ENCODE measurements around the gene FCER1G. TPM values are rescaled to one million over a fixed set of nuclear protein-coding genes. Genes with fewer than 3 reads are reported as not detected.

The FCER1G gene
- total and polyA plus RNA-seq, 2 donors (not counting 3 experiments of a cell fraction or from before 2014, with no cell fraction given), result 1.1 to 1.6 TPM

- intact Hi-C loops (cut with micrococcal nuclease), result no loop called here
- no peak for TF ChIP-seq POLR2AphosphoS5 (IDR thresholded peaks at IDR 0.05; ENCODE audit: insufficient read depth, low read depth, low read length)
- TF ChIP-seq POLR2A (IDR thresholded peaks at IDR 0.05; ENCODE audit: low read depth, low read length), result no peak
- TF ChIP-seq JUN (IDR thresholded peaks at IDR 0.05; ENCODE audit: borderline replicate concordance, insufficient read depth, insufficient read length, low read depth), result no peak
- no peak for TF ChIP-seq FOS (IDR thresholded peaks at IDR 0.05; ENCODE audit: borderline replicate concordance, insufficient read depth, low read length)
- TF ChIP-seq MYC (IDR thresholded peaks at IDR 0.05; ENCODE audit: low read depth, low read length), result no peak
- TF ChIP-seq CTCF (IDR thresholded peaks at IDR 0.05; ENCODE audit: extremely low read depth in 1 of 2, insufficient read depth in 1 of 2, low read depth in 1 of 2, low read length in 2 of 2), result no peak
- no peak for TF ChIP-seq EZH2 (IDR thresholded peaks at IDR 0.05; ENCODE audit: borderline replicate concordance, low read depth, low read length, severe bottlenecking)
- ChIA-PET CTCF (interaction anchor here (2.1 kb wide), 1 partner anchor 9 kb away, joined by 5 read pairs; the partner anchor contains the start of gene PPOX), POLR2A (no interaction called here)
- Histone ChIP-seq H3K4me2 (ENCODE audit: insufficient read depth, low read length) (no peak overlapping the region), H3K4me3 (replicated peaks in 1 of 3; ENCODE audit: insufficient read depth in 1 of 3, low read depth in 1 of 3, low read length in 3 of 3) (no peak overlapping the region), H3K9ac (replicated peaks; ENCODE audit: extremely low read depth, insufficient read depth, low read length) (no peak overlapping the region), H3K4me1 (ENCODE audit: control insufficient read depth, extremely low read depth, insufficient read depth, low read length) (peaks cover 11% of the 10 kb centered on the region), H3K9me3 (replicated peaks; ENCODE audit: control insufficient read depth, insufficient read depth, low read length) (no peaks in the 10 kb centered on the region), H3K79me2 (ENCODE audit: control insufficient read depth, insufficient read depth, low read length) (peaks cover 8% of the 10 kb centered on the region), H3K36me3 (ENCODE audit: control insufficient read depth in 2 of 2, extremely low read depth in 1 of 2, insufficient read depth in 2 of 2, low read length in 2 of 2) (peaks cover 11 to 20% of the 10 kb centered on the region in 2 experiments), H3K27me3 (ENCODE audit: control insufficient read depth in 2 of 2, insufficient read depth in 2 of 2, low read length in 2 of 2) (no peaks in the 10 kb centered on the region), H2AFZ (ENCODE audit: low read depth, low read length) (no peak overlapping the region), H3K27ac (ENCODE audit: insufficient read depth, low read depth, low read length) (no peak overlapping the region), H3K9me1 (replicated peaks; ENCODE audit: control insufficient read depth, extremely low read depth, insufficient read depth, low read length) (no peaks in the 10 kb centered on the region), H4K20me1 (replicated peaks; ENCODE audit: control insufficient read depth, extremely low read depth, insufficient read depth, low read length) (no peaks in the 10 kb centered on the region)
- no TSS peak for BruUV-seq (replicated peaks)
- DNase-seq (ENCODE audit: low read depth, low spot score), result no peak
- FAIRE-seq, result no peak
- dilution Hi-C loops (cut with MboI; ENCODE audit: extremely low pct_ligation_motif_present, low sequenced_read_pairs), result no loop called here
Observed at GRCh38 chr1:161174911-161175310, 40.2 kb upstream of the FCER1G start.

All from endothelial cell of umbilical vein (primary cell).